Progenitor cell of endocrine pancreas (in vitro differentiated cells): ENCODE data around the gene PRMT7. TPM values are rescaled to one million over a fixed set of nuclear protein-coding genes. Genes with fewer than 3 reads are reported as not detected.
A peak's percentile ranks its signal among the peaks of the same experiment; 100 is the strongest.

ENCODE experiments used
- DNase-seq: peaks from one replicate; pipeline ENCODE4 v3.0.0; 2021; ENCODE audit warnings: low spot score; ENCODE audit not compliant: unreplicated experiment
- H3K27ac Mint-ChIP-seq: 2 replicates; pipeline ENCODE4 v1.8.0; 2021; ENCODE audit warnings: mild to moderate bottlenecking, moderate library complexity, mixed read lengths
- H3K27me3 Mint-ChIP-seq: 2 replicates; pipeline ENCODE4 v1.8.0; 2021; ENCODE audit warnings: mixed read lengths
- H3K36me3 Mint-ChIP-seq: 2 replicates; pipeline ENCODE4 v1.8.0; 2022; ENCODE audit warnings: mixed read lengths; ENCODE audit not compliant: insufficient read depth
- H3K4me1 Mint-ChIP-seq: 2 replicates; pipeline ENCODE4 v1.8.0; 2021; ENCODE audit warnings: low read depth, mixed read lengths
- H3K4me3 Mint-ChIP-seq: 2 replicates; pipeline ENCODE4 v1.8.0; 2021; ENCODE audit warnings: low read depth, mild to moderate bottlenecking, moderate library complexity, mixed read lengths
- H3K9me3 Mint-ChIP-seq: 2 replicates; pipeline ENCODE4 v1.8.0; 2021; ENCODE audit warnings: low read depth, mixed read lengths
- total RNA-seq: library from RNA; stranded (reverse); gene quantifications from 2 replicates; pipeline ENCODE4 v1.2.1, GENCODE V29; 2021
- TF ChIP-seq, protein P1 (sequence below): fragments of 200-600 bp; sonication (generic); IDR thresholded peaks from one replicate; pipeline ENCODE4 v1.5.0; 2021; ENCODE audit warnings: antibody characterized with exemption, mild to moderate bottlenecking; ENCODE audit not compliant: unreplicated experiment

The PRMT7 gene
- total RNA-seq, 1 donor from 2014 or later = 60.0 TPM

DNA sequence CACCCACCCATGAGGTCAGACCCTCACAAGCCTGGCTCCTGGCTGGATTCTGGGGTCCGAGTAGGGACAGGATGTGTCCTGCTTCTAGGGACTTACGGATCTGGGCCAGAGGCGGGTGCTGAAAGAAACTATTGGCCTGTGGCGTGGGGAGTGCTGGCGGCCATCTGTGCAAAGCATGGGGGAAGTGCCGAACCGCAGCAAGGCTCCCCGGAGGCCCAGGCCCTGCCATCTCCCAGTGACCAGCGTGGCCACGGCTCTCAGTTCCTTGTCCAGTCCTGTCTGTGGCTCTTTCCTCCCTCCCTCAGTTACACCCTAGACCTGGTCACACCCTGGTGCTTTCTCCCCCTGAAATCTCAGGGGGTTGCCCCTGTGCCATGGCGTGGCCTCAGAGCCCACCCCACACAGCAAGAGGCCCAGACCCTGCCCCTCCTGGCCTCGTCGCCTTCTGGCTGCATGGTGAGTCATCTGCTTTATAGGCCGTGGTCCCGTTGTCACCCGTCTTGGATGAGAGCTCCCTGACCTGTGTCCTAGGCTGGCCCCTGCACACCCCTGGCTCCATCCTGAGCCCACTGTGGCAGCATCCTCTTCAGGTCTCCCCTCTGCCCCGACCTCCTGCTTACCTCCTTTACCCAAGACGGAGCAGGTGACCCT lies 54.5 kb downstream of the PRMT7 start:
- Mint-ChIP-seq H3K27ac (no peak overlapping the region), H3K27me3 (peaks cover 9% of the 10 kb centered on the region)

DNA sequence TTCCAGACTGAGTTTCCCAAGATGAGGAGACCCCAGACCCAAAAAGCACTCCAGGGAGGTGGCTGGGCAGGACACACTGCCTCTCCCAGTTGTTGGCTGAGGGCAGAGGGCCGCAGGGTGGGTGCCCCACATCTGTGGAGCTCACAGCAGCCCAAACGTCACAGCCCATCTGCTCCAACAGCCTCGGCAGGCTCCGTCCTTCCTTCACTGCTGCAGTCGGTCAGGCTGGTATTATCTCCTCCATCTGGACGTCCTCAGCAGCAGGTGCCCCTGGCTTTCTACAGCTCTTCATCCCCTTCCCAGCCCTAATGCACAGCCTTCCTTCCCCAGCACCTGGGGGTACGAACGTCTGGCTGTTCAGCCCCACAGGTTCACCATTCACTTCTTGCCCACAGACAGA lies 55.2 kb downstream of the PRMT7 start:
- H3K27me3 Mint-ChIP-seq = peaks cover 12% of the 10 kb centered on the region
- no peaks in the 10 kb centered on the region for H3K36me3 Mint-ChIP-seq
- no peak overlapping the region for H3K27ac Mint-ChIP-seq

More for the DNA sequence above, 54.5 kb downstream of the PRMT7 start:
- no peak for DNase-seq
- TF ChIP-seq, protein P1, sequence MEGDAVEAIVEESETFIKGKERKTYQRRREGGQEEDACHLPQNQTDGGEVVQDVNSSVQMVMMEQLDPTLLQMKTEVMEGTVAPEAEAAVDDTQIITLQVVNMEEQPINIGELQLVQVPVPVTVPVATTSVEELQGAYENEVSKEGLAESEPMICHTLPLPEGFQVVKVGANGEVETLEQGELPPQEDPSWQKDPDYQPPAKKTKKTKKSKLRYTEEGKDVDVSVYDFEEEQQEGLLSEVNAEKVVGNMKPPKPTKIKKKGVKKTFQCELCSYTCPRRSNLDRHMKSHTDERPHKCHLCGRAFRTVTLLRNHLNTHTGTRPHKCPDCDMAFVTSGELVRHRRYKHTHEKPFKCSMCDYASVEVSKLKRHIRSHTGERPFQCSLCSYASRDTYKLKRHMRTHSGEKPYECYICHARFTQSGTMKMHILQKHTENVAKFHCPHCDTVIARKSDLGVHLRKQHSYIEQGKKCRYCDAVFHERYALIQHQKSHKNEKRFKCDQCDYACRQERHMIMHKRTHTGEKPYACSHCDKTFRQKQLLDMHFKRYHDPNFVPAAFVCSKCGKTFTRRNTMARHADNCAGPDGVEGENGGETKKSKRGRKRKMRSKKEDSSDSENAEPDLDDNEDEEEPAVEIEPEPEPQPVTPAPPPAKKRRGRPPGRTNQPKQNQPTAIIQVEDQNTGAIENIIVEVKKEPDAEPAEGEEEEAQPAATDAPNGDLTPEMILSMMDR = no peak
- Mint-ChIP-seq H3K36me3 (no peaks in the 10 kb centered on the region), H3K9me3 (no peaks in the 10 kb centered on the region), H3K4me3 (no peak overlapping the region), H3K4me1 (peaks cover 8% of the 10 kb centered on the region)

DNA sequence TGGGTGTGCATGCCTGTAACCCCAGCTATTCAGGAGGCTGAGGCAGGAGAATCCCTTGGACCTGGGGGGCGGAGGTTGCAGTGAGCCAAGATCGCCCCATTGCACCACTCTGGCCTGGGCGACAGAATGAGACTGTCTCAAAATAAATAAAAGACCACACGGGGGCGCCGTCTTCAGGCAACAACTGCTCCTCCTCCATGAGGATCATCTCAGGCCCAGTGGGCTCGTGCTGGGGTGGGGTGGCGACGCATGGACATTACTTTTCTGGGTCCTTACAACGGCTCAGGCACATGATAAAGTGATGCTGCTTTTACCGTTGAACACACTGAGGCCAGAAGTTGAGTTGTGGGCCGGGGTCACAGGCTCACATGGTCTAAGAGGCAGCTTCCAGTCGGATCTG lies 56.2 kb downstream of the PRMT7 start:
- no peak for DNase-seq
- peaks cover 11% of the 10 kb centered on the region for H3K4me1 Mint-ChIP-seq
- TF ChIP-seq, protein P1 = peak; percentile 60
- H3K27ac Mint-ChIP-seq = no peak overlapping the region
- H3K9me3 Mint-ChIP-seq = no peaks in the 10 kb centered on the region
- no peaks in the 10 kb centered on the region for H3K36me3 Mint-ChIP-seq
- H3K27me3 Mint-ChIP-seq = peaks cover 14% of the 10 kb centered on the region
- H3K4me3 Mint-ChIP-seq = no peak overlapping the region

More for the DNA sequence above, 55.2 kb downstream of the PRMT7 start:
- Mint-ChIP-seq H3K9me3 (no peaks in the 10 kb centered on the region), H3K4me1 (peaks cover 10% of the 10 kb centered on the region), H3K4me3 (no peak overlapping the region)
- TF ChIP-seq, protein P1 = no peak
- no peak for DNase-seq

DNA sequence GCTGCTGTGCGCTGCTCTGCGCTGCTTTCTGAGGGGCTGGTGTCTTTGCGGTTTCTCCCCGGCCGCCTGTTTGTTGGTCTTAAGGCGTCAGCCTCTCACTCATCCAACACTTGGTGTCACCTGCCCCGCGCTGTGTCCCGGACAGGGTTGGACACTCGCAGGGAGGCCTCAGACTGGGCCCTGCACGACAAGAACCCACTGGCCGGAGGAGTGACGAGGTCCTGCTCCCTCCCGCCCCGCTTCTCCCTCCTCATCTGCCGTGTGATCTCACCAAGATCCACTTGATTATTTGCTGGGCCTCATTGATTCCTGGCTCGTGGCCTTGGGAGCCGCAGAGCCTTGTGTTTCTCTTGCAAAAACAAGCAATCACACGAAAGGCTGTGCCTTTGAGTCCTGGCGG lies 56.6 kb downstream of the PRMT7 start:
- Mint-ChIP-seq H3K27me3 (peaks cover 14% of the 10 kb centered on the region), H3K27ac (no peak overlapping the region), H3K4me3 (no peak overlapping the region), H3K36me3 (no peaks in the 10 kb centered on the region), H3K4me1 (peaks cover 11% of the 10 kb centered on the region), H3K9me3 (no peaks in the 10 kb centered on the region)
- DNase-seq = no peak
- TF ChIP-seq, protein P1 = no peak

DNA sequence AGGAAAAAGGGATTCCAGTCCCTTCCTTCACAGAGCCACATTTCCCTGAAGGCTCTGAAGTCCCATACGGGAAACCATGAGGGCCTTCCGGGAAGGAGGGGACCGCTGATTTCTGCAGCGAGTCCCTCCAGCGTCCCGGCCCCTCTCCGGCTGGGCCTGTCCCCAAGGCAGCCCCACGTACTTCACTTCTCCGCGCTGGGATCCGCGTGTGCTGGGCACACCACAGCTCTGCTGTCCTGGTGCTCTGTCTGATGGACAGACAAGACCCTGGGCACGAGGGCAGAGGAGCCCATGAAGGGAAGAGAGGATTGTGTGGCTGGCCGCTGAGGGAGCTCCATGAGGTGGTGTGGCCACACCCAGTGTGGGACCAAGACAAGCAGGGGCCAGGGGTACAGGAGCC lies 57.1 kb downstream of the PRMT7 start:
- TF ChIP-seq, protein P1 = no peak
- peaks cover 16% of the 10 kb centered on the region for H3K4me1 Mint-ChIP-seq
- no peak for DNase-seq
- peaks cover 14% of the 10 kb centered on the region for H3K27me3 Mint-ChIP-seq
- H3K36me3 Mint-ChIP-seq = no peaks in the 10 kb centered on the region
- no peak overlapping the region for H3K4me3 Mint-ChIP-seq
- no peaks in the 10 kb centered on the region for H3K9me3 Mint-ChIP-seq
- H3K27ac Mint-ChIP-seq = no peak overlapping the region
